K562 (cell line): ENCODE measurements around the gene LCA5L. TPM values are rescaled to one million over a fixed set of nuclear protein-coding genes. Genes with fewer than 3 reads are reported as not detected.

Experiments
- CTBP1 ChIP-seq: fragments of 450-650 bp; IDR thresholded peaks from 2 replicates; pipeline ENCODE4 v1.6.1; 2016; ENCODE audit warnings: borderline replicate concordance
- DACH1 ChIP-seq: fragments of 450-650 bp; IDR thresholded peaks from 2 replicates; pipeline ENCODE4 v1.6.1; 2018; ENCODE audit not compliant: partially characterized antibody
- KLF6 ChIP-seq: fragments of 250-450 bp; sonication (Bioruptor Pico); IDR thresholded peaks from 2 replicates; pipeline ENCODE4 v1.4.0; 2020; ENCODE audit warnings: mild to moderate bottlenecking, moderate library complexity, borderline replicate concordance
- TCFL5 ChIP-seq: fragments of 250-450 bp; sonication (Bioruptor Pico); conservative IDR thresholded peaks from 2 replicates; pipeline ENCODE4 v1.6.1; 2021; ENCODE audit warnings: mild to moderate bottlenecking, moderate library complexity, matching md5 sums
- YY1 ChIP-seq, 3 experiments: IDR thresholded peaks; 2 replicates each; pipeline ENCODE4 v1.6.1; 2011; ENCODE audit warnings: low read length in 2 of 3, mild to moderate bottlenecking in 2 of 3, moderate library complexity in 2 of 3, borderline replicate concordance in 1 of 3, control low read depth in 1 of 3, low read depth in 1 of 3; ENCODE audit not compliant: insufficient read depth in 3 of 3, insufficient replicate concordance in 2 of 3, control insufficient read depth in 1 of 3, insufficient read length in 1 of 3; ENCODE audit errors: extremely low read depth in 1 of 3
- ZNF133 ChIP-seq: fragments of 250-450 bp; sonication (Bioruptor Pico); IDR thresholded peaks from 2 replicates; pipeline ENCODE4 v1.4.0; 2020; ENCODE audit warnings: mild to moderate bottlenecking
- ZNF165 ChIP-seq: fragments of 250-450 bp; sonication (Bioruptor Pico); IDR thresholded peaks from 2 replicates; pipeline ENCODE4 v1.4.0; 2020; ENCODE audit warnings: borderline replicate concordance
- ZNF507 ChIP-seq: conservative IDR thresholded peaks from 2 replicates; pipeline ENCODE4 v1.6.1; 2017; ENCODE audit warnings: missing genetic modification characterization, missing compliant biosample characterization
- polyA plus RNA-seq, 8 experiments: library from polyadenylated mRNA; depleted of rRNA in 4 of 8; stranded (reverse) in 5 of 8; unstranded in 3 of 8; fragments of >200 nt; fragmentation: Nextera tagmentation in 2 of 8; fragmentation: Illumina TruSeq in 1 of 8; extraction: Ambion mirVana in 2 of 8; extraction: Trizol in 1 of 8; gene quantifications; 2 replicates each; pipeline versions ENCODE4 v1.2.1 to v1.2.3, GENCODE V29; 2011 to 2014; ENCODE audit warnings: inconsistent platforms in 1 of 8, missing spikeins in 1 of 8
- total RNA-seq, 7 experiments: library from RNA; depleted of rRNA in 6 of 7; stranded (reverse); fragments of >200 nt in 6 of 7; fragmentation: Illumina TruSeq in 2 of 7; extraction: Trizol in 2 of 7; gene quantifications; 2 replicates each; pipeline versions ENCODE4 v1.2.1 to v1.2.3, GENCODE V29; 2011 to 2021; ENCODE audit warnings: low replicate concordance in 1 of 7
- TF ChIP-seq, protein P1 (sequence below): fragments of 450-650 bp; IDR thresholded peaks from 2 replicates; pipeline ENCODE4 v1.6.1; 2016; ENCODE audit warnings: mild to moderate bottlenecking, moderate library complexity
- TF ChIP-seq, protein P2 (sequence below): fragments of 450-650 bp; IDR thresholded peaks from 2 replicates; pipeline ENCODE4 v1.7.0; 2016; ENCODE audit warnings: borderline replicate concordance

Gene LCA5L
- total and polyA plus RNA-seq, 9 of the 15 experiments (the other 6 are each of a cell fraction or from before 2014, with no cell fraction given) = 1.8 to 4.9 (median 3.8) TPM

DNA sequence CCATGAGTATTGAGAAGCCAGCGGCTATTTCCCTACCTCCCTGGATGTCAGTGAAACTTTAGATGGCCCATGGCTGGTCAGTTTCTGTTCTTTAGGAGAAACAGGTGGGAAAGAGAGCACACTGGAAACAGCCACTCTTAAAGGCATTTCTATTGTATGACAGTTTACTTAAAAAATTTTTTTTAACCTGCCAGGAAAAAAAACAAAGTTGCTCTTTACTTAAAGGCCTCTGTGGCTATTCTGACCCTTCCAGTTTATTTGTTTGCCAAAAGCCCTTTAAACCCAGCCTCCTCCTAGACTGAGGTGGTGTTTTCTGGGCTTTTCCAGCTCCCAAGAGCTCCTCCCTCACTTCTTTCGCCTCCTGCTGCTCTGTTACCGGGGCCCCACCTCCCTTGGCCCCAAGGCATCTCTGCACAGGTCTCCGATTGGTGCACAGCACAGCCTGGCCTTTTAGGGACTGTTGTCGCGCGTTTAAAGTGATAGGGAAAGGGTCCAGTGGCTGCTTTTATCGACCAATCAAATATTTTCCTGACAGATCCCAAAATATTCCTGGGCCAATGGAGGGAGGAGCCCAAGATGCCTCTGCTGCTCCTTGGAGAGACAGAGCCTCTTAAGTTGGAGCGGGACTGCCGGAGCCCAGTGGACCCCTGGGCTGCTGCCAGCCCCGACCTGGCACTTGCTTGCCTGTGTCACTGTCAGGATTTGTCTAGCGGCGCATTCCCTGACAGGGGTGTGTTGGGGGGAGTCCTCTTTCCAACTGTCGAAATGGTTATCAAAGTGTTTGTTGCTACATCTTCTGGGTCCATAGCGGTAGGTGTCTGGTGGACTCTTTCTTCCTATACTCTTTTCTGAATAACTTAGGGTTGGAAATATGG, 6.0 kb upstream of the LCA5L start, which contains the start of gene SH3BGR (continued):
- TF ChIP-seq, protein P1, sequence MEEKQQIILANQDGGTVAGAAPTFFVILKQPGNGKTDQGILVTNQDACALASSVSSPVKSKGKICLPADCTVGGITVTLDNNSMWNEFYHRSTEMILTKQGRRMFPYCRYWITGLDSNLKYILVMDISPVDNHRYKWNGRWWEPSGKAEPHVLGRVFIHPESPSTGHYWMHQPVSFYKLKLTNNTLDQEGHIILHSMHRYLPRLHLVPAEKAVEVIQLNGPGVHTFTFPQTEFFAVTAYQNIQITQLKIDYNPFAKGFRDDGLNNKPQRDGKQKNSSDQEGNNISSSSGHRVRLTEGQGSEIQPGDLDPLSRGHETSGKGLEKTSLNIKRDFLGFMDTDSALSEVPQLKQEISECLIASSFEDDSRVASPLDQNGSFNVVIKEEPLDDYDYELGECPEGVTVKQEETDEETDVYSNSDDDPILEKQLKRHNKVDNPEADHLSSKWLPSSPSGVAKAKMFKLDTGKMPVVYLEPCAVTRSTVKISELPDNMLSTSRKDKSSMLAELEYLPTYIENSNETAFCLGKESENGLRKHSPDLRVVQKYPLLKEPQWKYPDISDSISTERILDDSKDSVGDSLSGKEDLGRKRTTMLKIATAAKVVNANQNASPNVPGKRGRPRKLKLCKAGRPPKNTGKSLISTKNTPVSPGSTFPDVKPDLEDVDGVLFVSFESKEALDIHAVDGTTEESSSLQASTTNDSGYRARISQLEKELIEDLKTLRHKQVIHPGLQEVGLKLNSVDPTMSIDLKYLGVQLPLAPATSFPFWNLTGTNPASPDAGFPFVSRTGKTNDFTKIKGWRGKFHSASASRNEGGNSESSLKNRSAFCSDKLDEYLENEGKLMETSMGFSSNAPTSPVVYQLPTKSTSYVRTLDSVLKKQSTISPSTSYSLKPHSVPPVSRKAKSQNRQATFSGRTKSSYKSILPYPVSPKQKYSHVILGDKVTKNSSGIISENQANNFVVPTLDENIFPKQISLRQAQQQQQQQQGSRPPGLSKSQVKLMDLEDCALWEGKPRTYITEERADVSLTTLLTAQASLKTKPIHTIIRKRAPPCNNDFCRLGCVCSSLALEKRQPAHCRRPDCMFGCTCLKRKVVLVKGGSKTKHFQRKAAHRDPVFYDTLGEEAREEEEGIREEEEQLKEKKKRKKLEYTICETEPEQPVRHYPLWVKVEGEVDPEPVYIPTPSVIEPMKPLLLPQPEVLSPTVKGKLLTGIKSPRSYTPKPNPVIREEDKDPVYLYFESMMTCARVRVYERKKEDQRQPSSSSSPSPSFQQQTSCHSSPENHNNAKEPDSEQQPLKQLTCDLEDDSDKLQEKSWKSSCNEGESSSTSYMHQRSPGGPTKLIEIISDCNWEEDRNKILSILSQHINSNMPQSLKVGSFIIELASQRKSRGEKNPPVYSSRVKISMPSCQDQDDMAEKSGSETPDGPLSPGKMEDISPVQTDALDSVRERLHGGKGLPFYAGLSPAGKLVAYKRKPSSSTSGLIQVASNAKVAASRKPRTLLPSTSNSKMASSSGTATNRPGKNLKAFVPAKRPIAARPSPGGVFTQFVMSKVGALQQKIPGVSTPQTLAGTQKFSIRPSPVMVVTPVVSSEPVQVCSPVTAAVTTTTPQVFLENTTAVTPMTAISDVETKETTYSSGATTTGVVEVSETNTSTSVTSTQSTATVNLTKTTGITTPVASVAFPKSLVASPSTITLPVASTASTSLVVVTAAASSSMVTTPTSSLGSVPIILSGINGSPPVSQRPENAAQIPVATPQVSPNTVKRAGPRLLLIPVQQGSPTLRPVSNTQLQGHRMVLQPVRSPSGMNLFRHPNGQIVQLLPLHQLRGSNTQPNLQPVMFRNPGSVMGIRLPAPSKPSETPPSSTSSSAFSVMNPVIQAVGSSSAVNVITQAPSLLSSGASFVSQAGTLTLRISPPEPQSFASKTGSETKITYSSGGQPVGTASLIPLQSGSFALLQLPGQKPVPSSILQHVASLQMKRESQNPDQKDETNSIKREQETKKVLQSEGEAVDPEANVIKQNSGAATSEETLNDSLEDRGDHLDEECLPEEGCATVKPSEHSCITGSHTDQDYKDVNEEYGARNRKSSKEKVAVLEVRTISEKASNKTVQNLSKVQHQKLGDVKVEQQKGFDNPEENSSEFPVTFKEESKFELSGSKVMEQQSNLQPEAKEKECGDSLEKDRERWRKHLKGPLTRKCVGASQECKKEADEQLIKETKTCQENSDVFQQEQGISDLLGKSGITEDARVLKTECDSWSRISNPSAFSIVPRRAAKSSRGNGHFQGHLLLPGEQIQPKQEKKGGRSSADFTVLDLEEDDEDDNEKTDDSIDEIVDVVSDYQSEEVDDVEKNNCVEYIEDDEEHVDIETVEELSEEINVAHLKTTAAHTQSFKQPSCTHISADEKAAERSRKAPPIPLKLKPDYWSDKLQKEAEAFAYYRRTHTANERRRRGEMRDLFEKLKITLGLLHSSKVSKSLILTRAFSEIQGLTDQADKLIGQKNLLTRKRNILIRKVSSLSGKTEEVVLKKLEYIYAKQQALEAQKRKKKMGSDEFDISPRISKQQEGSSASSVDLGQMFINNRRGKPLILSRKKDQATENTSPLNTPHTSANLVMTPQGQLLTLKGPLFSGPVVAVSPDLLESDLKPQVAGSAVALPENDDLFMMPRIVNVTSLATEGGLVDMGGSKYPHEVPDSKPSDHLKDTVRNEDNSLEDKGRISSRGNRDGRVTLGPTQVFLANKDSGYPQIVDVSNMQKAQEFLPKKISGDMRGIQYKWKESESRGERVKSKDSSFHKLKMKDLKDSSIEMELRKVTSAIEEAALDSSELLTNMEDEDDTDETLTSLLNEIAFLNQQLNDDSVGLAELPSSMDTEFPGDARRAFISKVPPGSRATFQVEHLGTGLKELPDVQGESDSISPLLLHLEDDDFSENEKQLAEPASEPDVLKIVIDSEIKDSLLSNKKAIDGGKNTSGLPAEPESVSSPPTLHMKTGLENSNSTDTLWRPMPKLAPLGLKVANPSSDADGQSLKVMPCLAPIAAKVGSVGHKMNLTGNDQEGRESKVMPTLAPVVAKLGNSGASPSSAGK = no peak; the same call in 1 of the 2 replicates
- no peak for TF ChIP-seq ZNF165 (CRISPR knock-in tag)
- TF ChIP-seq TCFL5 (CRISPR knock-in tag) = 0 out of 2 replicates have a peak, but pooled peaks have one; percentile 36
- no peak for TF ChIP-seq ZNF507 (tag)
- no peak for TF ChIP-seq ZNF133
- TF ChIP-seq CTBP1 = peak; percentile 97
- TF ChIP-seq DACH1 = no peak
- peak in 1 of 3 experiments; percentile 7 for TF ChIP-seq YY1 (IDR thresholded peaks at IDR 0.05; ENCODE audit: borderline replicate concordance in 1 of 3, control insufficient read depth in 1 of 3, extremely low read depth in 1 of 3, insufficient read depth in 3 of 3, insufficient read length in 1 of 3, insufficient replicate concordance in 2 of 3, low read depth in 1 of 3, low read length in 2 of 3)
- TF ChIP-seq, protein P2, sequence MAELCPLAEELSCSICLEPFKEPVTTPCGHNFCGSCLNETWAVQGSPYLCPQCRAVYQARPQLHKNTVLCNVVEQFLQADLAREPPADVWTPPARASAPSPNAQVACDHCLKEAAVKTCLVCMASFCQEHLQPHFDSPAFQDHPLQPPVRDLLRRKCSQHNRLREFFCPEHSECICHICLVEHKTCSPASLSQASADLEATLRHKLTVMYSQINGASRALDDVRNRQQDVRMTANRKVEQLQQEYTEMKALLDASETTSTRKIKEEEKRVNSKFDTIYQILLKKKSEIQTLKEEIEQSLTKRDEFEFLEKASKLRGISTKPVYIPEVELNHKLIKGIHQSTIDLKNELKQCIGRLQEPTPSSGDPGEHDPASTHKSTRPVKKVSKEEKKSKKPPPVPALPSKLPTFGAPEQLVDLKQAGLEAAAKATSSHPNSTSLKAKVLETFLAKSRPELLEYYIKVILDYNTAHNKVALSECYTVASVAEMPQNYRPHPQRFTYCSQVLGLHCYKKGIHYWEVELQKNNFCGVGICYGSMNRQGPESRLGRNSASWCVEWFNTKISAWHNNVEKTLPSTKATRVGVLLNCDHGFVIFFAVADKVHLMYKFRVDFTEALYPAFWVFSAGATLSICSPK = no peak
- TF ChIP-seq KLF6 (CRISPR knock-in tag) = peak; percentile 71; the same call in 1 of the 2 replicates
